ENCODE measurements around the gene SPATA6. TPM values are rescaled to one million over a fixed set of nuclear protein-coding genes. Genes with fewer than 3 reads are reported as not detected.

Gene SPATA6
- total and polyA plus RNA-seq, 12 donors, result 1.7 to 13.6 (median 8.6) TPM

DNA sequence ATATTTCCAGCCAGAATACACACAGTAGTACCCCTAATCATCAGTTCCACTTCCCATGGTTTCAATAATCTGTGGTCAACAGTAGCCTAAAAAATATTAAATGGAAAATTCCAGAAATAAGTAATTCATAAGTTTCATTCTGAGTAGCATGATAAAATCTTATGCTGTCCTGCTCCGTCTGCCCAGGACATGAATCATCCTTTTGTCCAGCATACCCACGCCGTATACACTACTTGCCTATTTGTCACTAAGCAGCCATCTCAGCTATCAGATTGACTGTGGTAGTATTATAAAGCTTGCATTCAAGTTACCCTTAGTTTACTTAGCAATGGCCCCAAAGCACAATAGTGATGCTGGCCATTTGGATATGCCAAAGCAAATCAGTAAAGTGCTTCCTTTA lies 130.8 kb downstream of the SPATA6 start:
- Histone ChIP-seq H3K27ac (no peak overlapping the region), H3K27me3 (no peaks in the 10 kb centered on the region), H3K9me3 (peaks cover 0 to 37% (median 16%) of the 10 kb centered on the region in 11 donors), H3K4me1 (no peaks in the 10 kb centered on the region), H3K4me3 (no peak overlapping the region), H3K36me3 (peaks cover 0 to 23% (median 0%) of the 10 kb centered on the region in 9 donors)
- 80 to 91% methylated on average over 3 of the region's 3 CpGs for WGBS, 2 donors
- TF ChIP-seq CTCF (IDR thresholded peaks at IDR 0.05), result no peak
- DNase-seq (no peak), ATAC-seq (no peak)
- intact Hi-C loops (cut with DNase I), result no loop called here

DNA sequence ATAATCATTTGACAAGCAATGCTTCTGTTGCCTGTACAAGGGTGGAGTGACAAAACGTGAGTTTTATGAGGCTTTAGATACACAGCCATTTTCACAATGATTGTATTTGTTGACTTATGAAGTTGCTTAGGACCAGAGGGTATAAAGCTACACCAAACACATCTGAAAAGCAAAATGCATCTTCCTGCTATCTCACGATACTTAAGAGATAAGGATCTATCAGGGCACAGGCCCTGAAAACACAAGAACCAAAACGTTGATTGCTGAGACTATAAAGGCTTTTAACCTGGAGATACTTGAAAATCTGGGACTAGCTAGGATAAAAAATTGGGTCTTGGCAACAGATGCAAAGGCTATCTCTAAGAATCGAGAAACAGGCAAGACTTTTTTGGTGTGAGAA lies 133.7 kb downstream of the SPATA6 start:
- Histone ChIP-seq H3K4me1 (no peaks in the 10 kb centered on the region), H3K36me3 (peaks cover 0 to 12% (median 0%) of the 10 kb centered on the region in 9 donors), H3K27ac (no peak overlapping the region), H3K27me3 (no peaks in the 10 kb centered on the region), H3K9me3 (peaks cover 0 to 33% (median 0%) of the 10 kb centered on the region in 11 donors), H3K4me3 (no peak overlapping the region)
- ATAC-seq, result no peak
- DNase-seq, result no peak
- 53 to 55% methylated on average over 4 of the region's 4 CpGs for WGBS, 2 donors
- intact Hi-C loops (cut with DNase I), result no loop called here
- TF ChIP-seq CTCF (IDR thresholded peaks at IDR 0.05), result no peak

GRCh38 chr1:48333316-48333715 lies 138.7 kb downstream of the SPATA6 start:
- TF ChIP-seq CTCF (IDR thresholded peaks at IDR 0.05), result no peak
- no peaks in the 10 kb centered on the region for H3K4me1 ChIP-seq
- H3K27me3 ChIP-seq, result no peaks in the 10 kb centered on the region
- H3K4me3 ChIP-seq, result no peak overlapping the region
- no peak overlapping the region for H3K27ac ChIP-seq
- intact Hi-C loops (cut with DNase I), result no loop called here
- H3K9me3 ChIP-seq, result peaks cover 0 to 52% (median 22%) of the 10 kb centered on the region in 11 donors
- ATAC-seq (no peak), DNase-seq (no peak)
- H3K36me3 ChIP-seq, result peaks cover 0 to 39% (median 4%) of the 10 kb centered on the region in 9 donors
- 48 to 50% methylated on average over 2 of the region's 2 CpGs for WGBS, 2 donors

- Histone ChIP-seq H3K36me3 (peaks cover 0 to 39% (median 4%) of the 10 kb centered on the region in 9 donors), H3K9me3 (peaks cover 0 to 59% (median 23%) of the 10 kb centered on the region in 11 donors), H3K27ac (no peak overlapping the region), H3K4me3 (no peak overlapping the region), H3K4me1 (no peaks in the 10 kb centered on the region), H3K27me3 (no peaks in the 10 kb centered on the region)
- no peak for ATAC-seq
- intact Hi-C loops (cut with DNase I), result no loop called here
- DNase-seq, result no peak
- WGBS, 2 donors, result 87 to 95% methylated on average over 2 of the region's 2 CpGs
- no peak for TF ChIP-seq CTCF (IDR thresholded peaks at IDR 0.05)
These were observed 139.9 kb downstream of the SPATA6 start for GRCh38 chr1:48332115-48332514.
